ENCODE results near the gene AJAP1.

DNA sequence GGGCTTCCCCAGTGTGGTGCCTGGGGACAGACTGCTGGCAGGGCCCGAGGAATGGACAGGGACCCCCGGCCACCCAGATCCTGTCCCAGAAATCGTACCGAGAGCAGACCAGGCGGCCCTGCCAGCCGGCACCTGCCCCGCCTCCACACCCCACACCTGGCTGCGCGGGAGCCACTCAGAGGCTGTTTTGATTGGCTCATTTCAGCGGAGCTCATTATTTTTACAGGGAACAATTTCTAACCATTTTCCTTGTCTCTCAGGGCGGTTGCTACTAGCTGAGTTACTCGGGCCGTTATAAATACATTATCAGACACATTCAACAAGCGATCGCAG is 39.3 kb upstream of the AJAP1 start:
- TF ChIP-seq ZNF274 (IDR thresholded peaks at IDR 0.05; ENCODE audit: insufficient read depth, insufficient read length), result no peak
- TF ChIP-seq, protein P1, sequence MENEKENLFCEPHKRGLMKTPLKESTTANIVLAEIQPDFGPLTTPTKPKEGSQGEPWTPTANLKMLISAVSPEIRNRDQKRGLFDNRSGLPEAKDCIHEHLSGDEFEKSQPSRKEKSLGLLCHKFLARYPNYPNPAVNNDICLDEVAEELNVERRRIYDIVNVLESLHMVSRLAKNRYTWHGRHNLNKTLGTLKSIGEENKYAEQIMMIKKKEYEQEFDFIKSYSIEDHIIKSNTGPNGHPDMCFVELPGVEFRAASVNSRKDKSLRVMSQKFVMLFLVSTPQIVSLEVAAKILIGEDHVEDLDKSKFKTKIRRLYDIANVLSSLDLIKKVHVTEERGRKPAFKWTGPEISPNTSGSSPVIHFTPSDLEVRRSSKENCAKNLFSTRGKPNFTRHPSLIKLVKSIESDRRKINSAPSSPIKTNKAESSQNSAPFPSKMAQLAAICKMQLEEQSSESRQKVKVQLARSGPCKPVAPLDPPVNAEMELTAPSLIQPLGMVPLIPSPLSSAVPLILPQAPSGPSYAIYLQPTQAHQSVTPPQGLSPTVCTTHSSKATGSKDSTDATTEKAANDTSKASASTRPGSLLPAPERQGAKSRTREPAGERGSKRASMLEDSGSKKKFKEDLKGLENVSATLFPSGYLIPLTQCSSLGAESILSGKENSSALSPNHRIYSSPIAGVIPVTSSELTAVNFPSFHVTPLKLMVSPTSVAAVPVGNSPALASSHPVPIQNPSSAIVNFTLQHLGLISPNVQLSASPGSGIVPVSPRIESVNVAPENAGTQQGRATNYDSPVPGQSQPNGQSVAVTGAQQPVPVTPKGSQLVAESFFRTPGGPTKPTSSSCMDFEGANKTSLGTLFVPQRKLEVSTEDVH (IDR thresholded peaks at IDR 0.05; ENCODE audit: low read depth, partially characterized antibody), result no peak
